MCF 10A (cell line): ENCODE results near the gene USO1. TPM values are rescaled to one million over a fixed set of nuclear protein-coding genes. Genes with fewer than 3 reads are reported as not detected.

ENCODE experiments used
- BruUV-seq: library from RNA; stranded (reverse); fragments of 400-500 nt; replicated peaks from 2 replicates; lab custom pipeline; 2021; lab: Mats Ljungman, UMichigan
- CTCF ChIA-PET: fragments of 300-600 bp; sonication (Branson Sonifier 250); formaldehyde crosslinking; extraction: SDS; loops from one replicate; lab custom pipeline; 2021; ENCODE audit warnings: antibody characterized with exemption, inconsistent platforms; lab: Yijun Ruan, JAX
- POLR2A ChIA-PET: fragments of 300-600, 350-650 bp; sonication (Branson Sonifier 250); formaldehyde crosslinking; extraction: SDS; loops from one replicate; lab custom pipeline; 2020; ENCODE audit warnings: antibody characterized with exemption, inconsistent platforms; lab: Yijun Ruan, JAX
- DNase-seq: peaks from one replicate; pipeline ENCODE4 v3.0.0-alpha.2; 2018; ENCODE audit not compliant: unreplicated experiment
- H3K27ac Mint-ChIP-seq: one replicate; pipeline ENCODE4 v1.8.0; 2022; ENCODE audit warnings: mild to moderate bottlenecking, low read depth, mixed read lengths; ENCODE audit not compliant: unreplicated experiment
- H3K27me3 Mint-ChIP-seq: one replicate; pipeline ENCODE4 v1.8.0; 2022; ENCODE audit warnings: mixed read lengths; ENCODE audit not compliant: insufficient read depth, unreplicated experiment
- H3K36me3 Mint-ChIP-seq: one replicate; pipeline ENCODE4 v1.8.0; 2022; ENCODE audit warnings: mild to moderate bottlenecking, moderate library complexity, mixed read lengths; ENCODE audit not compliant: insufficient read depth, unreplicated experiment
- H3K4me1 Mint-ChIP-seq: one replicate; pipeline ENCODE4 v1.8.0; 2022; ENCODE audit warnings: mixed read lengths; ENCODE audit not compliant: insufficient read depth, unreplicated experiment
- H3K4me3 Mint-ChIP-seq: one replicate; pipeline ENCODE4 v1.8.0; 2022; ENCODE audit warnings: mild to moderate bottlenecking, moderate library complexity, mixed read lengths; ENCODE audit not compliant: unreplicated experiment
- H3K9me3 Mint-ChIP-seq: one replicate; pipeline ENCODE4 v1.8.0; 2022; ENCODE audit warnings: mixed read lengths; ENCODE audit not compliant: unreplicated experiment
- intact Hi-C: fragments of 100-400 bp; cut with micrococcal nuclease; formaldehyde crosslinking; loops from 2 replicates; pipeline ENCODE4 v1.14.1; 2022
- total RNA-seq: library from RNA; stranded (reverse); gene quantifications from 2 replicates; pipeline ENCODE4 v1.2.3, GENCODE V29; 2022
- TF ChIP-seq, protein P1 (sequence below): fragments of 200-600 bp; IDR thresholded peaks from one replicate; pipeline ENCODE4 v1.8.0; 2022; ENCODE audit warnings: antibody characterized with exemption, mild to moderate bottlenecking; ENCODE audit not compliant: unreplicated experiment

The USO1 gene
- total RNA-seq, 1 experiment from 2014 or later: 105 TPM

DNA sequence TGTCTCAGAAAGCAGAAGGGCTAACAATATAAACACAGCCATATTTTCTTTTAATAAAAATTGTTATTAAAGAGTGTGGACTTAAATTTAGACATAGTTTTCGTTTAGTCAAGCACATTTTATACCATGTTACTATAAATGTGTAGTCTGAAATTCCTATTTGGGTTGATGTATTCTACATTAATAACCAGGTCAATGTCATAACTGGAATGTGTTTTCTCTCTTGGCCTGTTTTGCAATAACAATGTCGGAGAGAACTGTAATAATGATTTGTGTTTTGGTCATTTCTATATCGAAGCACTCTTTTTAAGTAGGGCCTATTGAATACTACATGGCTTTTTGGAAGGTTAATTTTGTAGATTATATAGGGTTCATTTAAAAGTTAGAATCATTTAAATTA lies 5.5 kb downstream of the USO1 start:
- H3K36me3 Mint-ChIP-seq: peaks cover 27% of the 10 kb centered on the region
- no peaks in the 10 kb centered on the region for H3K27me3 Mint-ChIP-seq
- no TSS peak for BruUV-seq
- no peaks in the 10 kb centered on the region for H3K9me3 Mint-ChIP-seq
- intact Hi-C loops: no loop called here
- no peak overlapping the region for H3K27ac Mint-ChIP-seq
- DNase-seq: no peak
- ChIA-PET CTCF (no interaction called here), POLR2A (interaction anchor here (0.8 to 2.0 kb wide), 5 partner anchors 11 to 83 kb away, joined by 3 to 8 read pairs (median 3); no protein-coding TSS in a partner anchor)
- H3K4me3 Mint-ChIP-seq: no peak overlapping the region
- peaks cover 22% of the 10 kb centered on the region for H3K4me1 Mint-ChIP-seq
- TF ChIP-seq, protein P1, sequence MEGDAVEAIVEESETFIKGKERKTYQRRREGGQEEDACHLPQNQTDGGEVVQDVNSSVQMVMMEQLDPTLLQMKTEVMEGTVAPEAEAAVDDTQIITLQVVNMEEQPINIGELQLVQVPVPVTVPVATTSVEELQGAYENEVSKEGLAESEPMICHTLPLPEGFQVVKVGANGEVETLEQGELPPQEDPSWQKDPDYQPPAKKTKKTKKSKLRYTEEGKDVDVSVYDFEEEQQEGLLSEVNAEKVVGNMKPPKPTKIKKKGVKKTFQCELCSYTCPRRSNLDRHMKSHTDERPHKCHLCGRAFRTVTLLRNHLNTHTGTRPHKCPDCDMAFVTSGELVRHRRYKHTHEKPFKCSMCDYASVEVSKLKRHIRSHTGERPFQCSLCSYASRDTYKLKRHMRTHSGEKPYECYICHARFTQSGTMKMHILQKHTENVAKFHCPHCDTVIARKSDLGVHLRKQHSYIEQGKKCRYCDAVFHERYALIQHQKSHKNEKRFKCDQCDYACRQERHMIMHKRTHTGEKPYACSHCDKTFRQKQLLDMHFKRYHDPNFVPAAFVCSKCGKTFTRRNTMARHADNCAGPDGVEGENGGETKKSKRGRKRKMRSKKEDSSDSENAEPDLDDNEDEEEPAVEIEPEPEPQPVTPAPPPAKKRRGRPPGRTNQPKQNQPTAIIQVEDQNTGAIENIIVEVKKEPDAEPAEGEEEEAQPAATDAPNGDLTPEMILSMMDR: no peak

DNA sequence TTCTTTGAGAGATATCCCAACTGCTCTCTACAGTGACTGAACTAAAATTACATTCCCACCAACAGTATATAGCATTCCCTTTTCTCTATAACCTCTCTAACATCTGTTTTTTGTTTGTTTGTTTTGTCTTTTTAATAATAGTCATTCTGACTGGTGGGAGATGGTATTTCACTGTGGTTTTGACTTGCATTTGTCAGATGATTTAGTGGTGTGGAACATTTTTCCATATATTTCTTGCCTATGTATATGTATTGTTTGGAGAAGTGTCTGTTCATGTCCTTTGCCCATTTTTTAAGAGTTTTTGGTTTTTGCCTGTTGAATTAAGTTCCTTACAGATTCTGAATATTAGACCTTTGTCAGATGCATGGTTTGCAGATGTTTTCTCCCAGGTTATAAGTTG lies 9.0 kb downstream of the USO1 start:
- Mint-ChIP-seq H3K9me3 (no peaks in the 10 kb centered on the region), H3K27ac (no peak overlapping the region), H3K4me1 (peaks cover 5% of the 10 kb centered on the region), H3K27me3 (no peaks in the 10 kb centered on the region), H3K4me3 (no peak overlapping the region), H3K36me3 (peaks cover 35% of the 10 kb centered on the region)
- no peak for DNase-seq
- TF ChIP-seq, protein P1: no peak
- intact Hi-C loops: no loop called here
- no TSS peak for BruUV-seq
- ChIA-PET CTCF (interaction anchor here (0.6 kb wide), 2 partner anchors 46 to 209 kb away, joined by 3 read pairs; no protein-coding TSS in a partner anchor), POLR2A (interaction anchor here (2.1 kb wide), 1 partner anchor 9 kb away, joined by 10 read pairs; the partner anchor contains the start of gene USO1)

DNA sequence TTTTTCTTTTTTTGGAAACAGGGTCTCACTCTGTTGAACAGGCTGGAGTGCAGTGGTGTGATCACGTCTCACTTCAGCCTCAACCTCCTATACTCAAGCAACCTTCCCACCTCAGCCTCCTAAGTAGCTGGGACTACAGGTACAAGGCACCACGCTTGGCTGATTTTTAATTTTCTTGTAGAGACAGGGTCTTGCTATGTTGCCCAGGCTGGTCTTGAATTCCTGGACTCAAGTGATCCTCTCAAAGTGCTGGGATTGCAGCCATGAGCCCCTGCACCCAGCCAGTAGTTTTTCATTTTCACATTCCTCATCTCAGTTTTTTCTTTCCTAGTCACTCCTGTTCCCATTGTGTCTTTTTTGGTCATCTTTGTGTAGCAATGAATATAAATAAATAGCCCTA lies 11.1 kb downstream of the USO1 start:
- DNase-seq: no peak
- H3K27ac Mint-ChIP-seq: no peak overlapping the region
- intact Hi-C loops: no loop called here
- TF ChIP-seq, protein P1: no peak
- H3K9me3 Mint-ChIP-seq: no peaks in the 10 kb centered on the region
- H3K27me3 Mint-ChIP-seq: no peaks in the 10 kb centered on the region
- peaks cover 5% of the 10 kb centered on the region for H3K4me1 Mint-ChIP-seq
- peaks cover 42% of the 10 kb centered on the region for H3K36me3 Mint-ChIP-seq
- no peak overlapping the region for H3K4me3 Mint-ChIP-seq
- ChIA-PET CTCF (no interaction called here), POLR2A (interaction anchor here (1.7 kb wide), 1 partner anchor 11 kb away, joined by 14 read pairs; the partner anchor contains the start of gene USO1)
- BruUV-seq: no TSS peak

DNA sequence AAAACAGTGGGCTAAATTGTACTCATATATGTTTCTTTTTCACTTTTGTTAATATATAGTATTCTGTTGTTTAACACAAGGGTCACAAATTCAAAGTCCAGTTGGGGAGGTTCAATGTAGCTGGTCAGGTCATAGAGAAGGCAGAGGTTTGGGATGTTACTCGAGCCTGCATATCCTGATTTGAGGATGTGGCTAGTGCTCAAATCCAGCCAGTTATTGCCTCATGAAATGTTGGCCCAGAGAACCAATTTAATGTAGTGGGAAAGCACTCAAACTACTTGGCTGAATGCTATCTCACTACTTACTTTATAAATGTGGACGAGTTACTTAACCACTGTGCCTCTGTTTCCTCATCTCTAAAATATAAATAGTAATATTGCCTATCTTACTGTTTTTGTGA lies 12.5 kb downstream of the USO1 start:
- peak overlapping the region; percentile 42 for H3K27ac Mint-ChIP-seq
- H3K4me3 Mint-ChIP-seq: no peak overlapping the region
- no peak for DNase-seq
- peaks cover 38% of the 10 kb centered on the region for H3K36me3 Mint-ChIP-seq
- TF ChIP-seq, protein P1: no peak
- no peaks in the 10 kb centered on the region for H3K27me3 Mint-ChIP-seq
- CTCF ChIA-PET: no interaction called here
- BruUV-seq: no TSS peak
- H3K4me1 Mint-ChIP-seq: peaks cover 5% of the 10 kb centered on the region
- intact Hi-C loops: no loop called here
- H3K9me3 Mint-ChIP-seq: no peaks in the 10 kb centered on the region
- POLR2A ChIA-PET: interaction anchor here (1.0 to 1.2 kb wide), 2 partner anchors 9 to 11 kb away, joined by 3 to 4 read pairs; no protein-coding TSS in a partner anchor
